ENCODE data around the gene CDKN1B. TPM values are rescaled to one million over a fixed set of nuclear protein-coding genes. Genes with fewer than 3 reads are reported as not detected.

CDKN1B gene
- total RNA-seq, 1 experiment from 2014 or later: 27.7 TPM

DNA sequence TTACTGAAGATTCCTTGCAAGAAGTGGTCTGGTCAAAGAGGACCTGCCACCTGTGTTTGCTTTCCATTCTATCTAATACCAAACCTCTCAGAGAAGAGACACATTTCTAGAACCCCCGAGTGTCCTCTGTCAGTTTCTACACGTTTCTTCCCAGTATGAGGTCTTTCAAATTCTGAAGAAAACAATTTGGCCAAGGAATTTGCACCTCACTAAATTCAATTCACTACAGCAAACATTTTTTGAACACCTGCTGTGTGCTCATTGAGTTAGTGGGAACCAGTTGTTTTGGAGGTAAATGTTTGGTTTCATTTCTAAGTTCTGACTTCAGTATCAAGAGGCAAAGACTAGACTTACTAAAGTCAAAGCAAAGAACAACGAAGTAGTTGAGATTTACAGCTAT lies 40.6 kb upstream of the CDKN1B start:
- no peak overlapping the region for H4K8ac ChIP-seq (replicated peaks; ENCODE audit: insufficient read length, low read depth, low read length)
- H3K4me1 ChIP-seq (ENCODE audit: insufficient read depth, low read length): no peaks in the 10 kb centered on the region
- H2BK12ac ChIP-seq (ENCODE audit: insufficient read length, low read depth, low read length): no peak overlapping the region
- H3K27ac Mint-ChIP-seq: peak overlapping the region; percentile 16 to 94 (median 27); a peak in 5 of 7 replicates
- H3K56ac ChIP-seq (ENCODE audit: insufficient read length, low read depth, low read length): no peak overlapping the region
- H4K91ac ChIP-seq (ENCODE audit: insufficient read length, low read depth, low read length): no peak overlapping the region
- H3K79me1 ChIP-seq (ENCODE audit: insufficient read depth, low read depth, low read length, poor library complexity, severe bottlenecking): peaks cover 3% of the 10 kb centered on the region
- H4K20me1 ChIP-seq (ENCODE audit: control insufficient read depth, insufficient read depth, insufficient read length): no peaks in the 10 kb centered on the region
- peaks cover 11% of the 10 kb centered on the region for H3K27me3 Mint-ChIP-seq (ENCODE audit: low read depth)
- H2BK120ac ChIP-seq (ENCODE audit: low read depth, low read length, poor library complexity, severe bottlenecking): peak overlapping the region; percentile 55
- no peak for TF ChIP-seq CTCF (conservative IDR thresholded peaks at IDR 0.05)
- no peak for DNase-seq
- no peak overlapping the region for H3K23ac ChIP-seq (ENCODE audit: insufficient read length, low read depth, low read length)
- H3K27me3 ChIP-seq (ENCODE audit: insufficient read depth, low read length): peaks cover 21% of the 10 kb centered on the region; the same call in 1 of the 2 replicates
- no peak overlapping the region for H3K27ac ChIP-seq (ENCODE audit: insufficient read length, low read depth, low read length)
- no peaks in the 10 kb centered on the region; the same call in 1 of the 2 replicates for H3K79me2 ChIP-seq (ENCODE audit: insufficient read depth, low read length)
- H3K36me3 Mint-ChIP-seq (ENCODE audit: insufficient read depth in 1 of 3, low read depth in 3 of 3): peaks cover 12 to 24% (median 21%) of the 10 kb centered on the region in 3 experiments
- no peak overlapping the region for H2BK20ac ChIP-seq (ENCODE audit: low read depth, low read length, poor library complexity, severe bottlenecking)
- H2BK15ac ChIP-seq (ENCODE audit: low read depth, low read length): no peak overlapping the region
- H2BK5ac ChIP-seq (ENCODE audit: insufficient read length, low read length): no peak overlapping the region
- H3K18ac ChIP-seq (ENCODE audit: insufficient read length, low read depth, low read length): no peak overlapping the region
- H3K4me1 Mint-ChIP-seq: peaks cover 48 to 57% of the 10 kb centered on the region in 2 experiments
- H2AFZ ChIP-seq (ENCODE audit: low read length): no peak overlapping the region
- no peak overlapping the region for H4K5ac ChIP-seq (ENCODE audit: insufficient read length, low read depth, low read length)
- no peak overlapping the region for H3T11ph ChIP-seq (ENCODE audit: low read length)
- H3K14ac ChIP-seq (ENCODE audit: insufficient read depth, low read length): no peak overlapping the region
- no peaks in the 10 kb centered on the region for H3K9me3 Mint-ChIP-seq
- no peaks in the 10 kb centered on the region for H3K23me2 ChIP-seq (ENCODE audit: insufficient read length, low read depth, low read length, poor library complexity, severe bottlenecking)
- no peak overlapping the region for H3K4ac ChIP-seq (ENCODE audit: low read depth, low read length)
- WGBS (ENCODE audit: extremely low coverage, insufficient read length, low lambda C conversion rate): no CpG with 5 or more reads among the region's 3 CpGs
- H2AK5ac ChIP-seq (ENCODE audit: insufficient read length, low read length): no peak overlapping the region
- no peaks in the 10 kb centered on the region for H3K9me3 ChIP-seq (ENCODE audit: control insufficient read depth, low read depth, low read length)
- no peak overlapping the region for H3K4me2 ChIP-seq (ENCODE audit: insufficient read depth, insufficient read length, low read length)
- H3K9ac ChIP-seq (ENCODE audit: extremely low read depth, insufficient read length, low read length): no peak overlapping the region
- peak overlapping the region; percentile 21 to 47 for H3K4me3 Mint-ChIP-seq

Measured in H9 (cell line).